ENCODE measurements around the gene TFPI.
"Not testable (repeated sequence)": the region's sequence is repeated elsewhere in the genome, so short reads cannot be mapped to it uniquely, and the experiment has no call there.

TFPI gene

DNA sequence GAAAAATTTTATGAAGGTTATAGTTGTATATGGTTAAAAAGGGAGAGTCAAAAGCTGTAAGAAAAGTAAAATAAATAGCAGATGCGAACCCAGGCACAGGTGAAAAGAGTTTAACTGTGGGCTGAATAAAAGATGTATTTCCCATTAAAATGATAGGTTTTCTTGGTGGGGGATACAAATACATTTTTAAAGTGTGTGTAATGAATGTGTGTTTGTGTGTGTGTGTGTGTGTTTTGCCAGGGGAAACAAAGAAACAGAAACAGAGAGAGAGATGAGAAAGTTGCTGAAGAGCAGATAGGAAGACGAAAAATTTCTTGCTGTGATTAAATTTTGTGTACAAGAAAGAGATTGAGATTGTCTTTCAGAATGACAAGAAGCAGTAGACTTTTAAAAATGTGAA is 12.1 kb downstream of the TFPI start:
- DNase-seq (ENCODE audit: low read depth) = no peak
- no peak overlapping the region for H3K4me3 ChIP-seq (ENCODE audit: control insufficient read depth, low read depth, low read length)
- no peak for TF ChIP-seq CTCF (IDR thresholded peaks at IDR 0.05; ENCODE audit: control insufficient read depth, insufficient read depth, low read depth, low read length, missing control alignments)

GRCh38 chr2:187541086-187542085 is 12.8 kb downstream of the TFPI start:
- peak; percentile 72 for DNase-seq (ENCODE audit: low read depth)
- H3K4me3 ChIP-seq (ENCODE audit: control insufficient read depth, low read depth, low read length) = no peak overlapping the region
- no peak for TF ChIP-seq CTCF (IDR thresholded peaks at IDR 0.05; ENCODE audit: control insufficient read depth, insufficient read depth, low read depth, low read length, missing control alignments)

GRCh38 chr2:187538222-187538621 is 16.0 kb downstream of the TFPI start:
- not testable (repeated sequence) for DNase-seq (ENCODE audit: low read depth)

GRCh38 chr2:187535381-187535780 is 18.9 kb downstream of the TFPI start:
- DNase-seq (ENCODE audit: low read depth); H3K4me3 ChIP-seq (ENCODE audit: control insufficient read depth, low read depth, low read length): not testable (repeated sequence)

More at GRCh38 chr2:187538222-187538621, 16.0 kb downstream of the TFPI start:
- not testable (repeated sequence) for H3K4me3 ChIP-seq (ENCODE audit: control insufficient read depth, low read depth, low read length)

DNA sequence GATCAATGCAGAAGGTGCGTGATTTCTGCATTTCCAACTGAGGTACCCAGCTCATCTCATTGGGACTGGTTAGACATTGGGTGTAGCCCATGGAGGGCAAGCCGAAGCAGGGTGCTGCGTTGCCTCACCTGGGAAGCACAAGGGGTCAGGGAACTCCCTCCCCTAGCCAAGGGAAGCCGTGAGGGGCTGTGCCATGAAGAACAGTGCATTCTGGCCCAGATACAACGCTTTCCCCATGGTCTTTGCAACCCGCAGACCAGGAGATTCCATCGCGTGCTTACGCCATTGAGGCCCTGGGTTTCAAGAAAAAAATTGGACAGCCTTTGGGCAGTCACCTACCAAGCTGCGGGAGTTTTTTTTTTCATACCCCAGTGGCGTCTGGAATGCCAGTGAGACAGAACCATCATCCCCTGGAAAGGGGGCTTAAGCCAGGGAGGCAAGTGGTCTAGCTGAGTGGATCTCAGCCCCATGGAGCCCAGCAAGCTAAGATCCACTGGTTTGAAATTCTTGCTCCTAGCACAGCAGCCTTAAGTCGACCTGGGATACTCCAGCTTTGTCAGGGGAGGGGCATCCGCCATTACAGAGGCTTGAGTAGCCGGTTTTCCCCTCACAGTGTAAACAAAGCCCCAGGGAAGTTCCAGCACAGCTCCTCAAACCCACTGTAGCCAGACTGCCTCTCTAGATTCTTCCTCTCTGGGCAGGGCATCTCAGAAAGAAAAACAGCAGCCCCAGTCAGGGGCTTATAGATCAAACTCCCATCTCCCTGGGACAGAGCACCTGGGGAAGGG is 21.7 kb downstream of the TFPI start:
- no peak for TF ChIP-seq CTCF (IDR thresholded peaks at IDR 0.05; ENCODE audit: control insufficient read depth, insufficient read depth, low read depth, low read length, missing control alignments)
- no peak overlapping the region for H3K4me3 ChIP-seq (ENCODE audit: control insufficient read depth, low read depth, low read length)
- no peak for DNase-seq (ENCODE audit: low read depth)

- no peak overlapping the region for H3K4me3 ChIP-seq (ENCODE audit: control insufficient read depth, low read depth, low read length)
- no peak for TF ChIP-seq CTCF (IDR thresholded peaks at IDR 0.05; ENCODE audit: control insufficient read depth, insufficient read depth, low read depth, low read length, missing control alignments)
- no peak for DNase-seq (ENCODE audit: low read depth)
Measured at GRCh38 chr2:187529977-187530721, 24.1 kb downstream of the TFPI start.

GRCh38 chr2:187529248-187529976 is 24.8 kb downstream of the TFPI start:
- no peak for TF ChIP-seq CTCF (IDR thresholded peaks at IDR 0.05; ENCODE audit: control insufficient read depth, insufficient read depth, low read depth, low read length, missing control alignments)
- DNase-seq (ENCODE audit: low read depth) = no peak

More at GRCh38 chr2:187529248-187529976, 24.8 kb downstream of the TFPI start:
- H3K4me3 ChIP-seq (ENCODE audit: control insufficient read depth, low read depth, low read length) = no peak overlapping the region

Data from AG09309 (cell line).